NCI-H82 treated with DMSO at 0.1 percent for 48 hours (cell line): ENCODE data around the gene TNS3.

ENCODE experiments used
- DNase-seq: peaks from one replicate; lab custom pipeline; 2025; ENCODE audit not compliant: unreplicated experiment; lab: John Stamatoyannopoulos, UW

Gene TNS3

DNA sequence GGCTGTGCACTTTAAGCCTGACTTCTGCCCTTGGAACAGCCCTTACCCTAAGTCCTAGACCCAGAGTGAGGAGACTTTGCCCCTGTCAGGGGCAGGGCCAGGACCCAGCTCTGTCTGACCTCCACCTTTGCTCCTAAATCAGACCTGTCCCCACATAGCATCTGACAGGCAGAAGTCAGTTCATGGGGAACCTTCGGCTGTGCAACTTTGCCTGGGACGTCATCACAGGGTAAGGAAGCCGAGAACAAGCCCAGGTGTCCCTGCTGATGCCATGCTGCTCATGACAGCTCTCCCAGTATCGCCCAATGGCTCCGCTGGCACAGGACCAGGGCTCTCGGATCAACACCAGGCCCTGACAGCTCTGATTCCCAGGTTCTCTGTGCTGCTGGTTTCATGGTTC is 55.4 kb downstream of the TNS3 start:
- no peak for DNase-seq

DNA sequence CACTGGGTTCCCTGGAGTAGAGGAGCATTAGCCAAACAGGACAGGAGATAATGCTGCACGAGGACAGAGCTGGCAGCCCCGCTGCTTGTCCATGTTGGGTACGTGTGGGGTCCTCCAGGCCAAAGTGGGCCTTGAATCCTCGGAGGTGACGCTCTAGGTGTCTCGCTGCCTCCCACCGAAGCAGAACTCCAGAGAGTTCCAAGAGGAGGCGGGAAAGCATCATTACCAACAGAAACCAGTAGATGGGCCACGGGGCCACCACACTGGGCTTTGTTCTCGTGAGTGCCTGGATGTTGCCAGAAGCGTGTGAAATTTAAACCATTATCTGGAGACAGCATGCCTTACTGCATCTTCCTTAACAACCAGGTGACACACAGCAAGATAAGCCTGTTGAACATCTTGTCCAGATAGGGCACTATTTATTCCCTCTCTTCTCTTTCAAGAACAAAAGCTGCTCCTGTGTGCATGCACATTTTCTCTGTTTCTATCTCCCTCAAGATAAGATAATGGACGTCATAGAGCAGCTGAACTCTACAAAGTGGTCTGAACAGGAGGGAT is 56.8 kb downstream of the TNS3 start:
- no peak for DNase-seq

DNA sequence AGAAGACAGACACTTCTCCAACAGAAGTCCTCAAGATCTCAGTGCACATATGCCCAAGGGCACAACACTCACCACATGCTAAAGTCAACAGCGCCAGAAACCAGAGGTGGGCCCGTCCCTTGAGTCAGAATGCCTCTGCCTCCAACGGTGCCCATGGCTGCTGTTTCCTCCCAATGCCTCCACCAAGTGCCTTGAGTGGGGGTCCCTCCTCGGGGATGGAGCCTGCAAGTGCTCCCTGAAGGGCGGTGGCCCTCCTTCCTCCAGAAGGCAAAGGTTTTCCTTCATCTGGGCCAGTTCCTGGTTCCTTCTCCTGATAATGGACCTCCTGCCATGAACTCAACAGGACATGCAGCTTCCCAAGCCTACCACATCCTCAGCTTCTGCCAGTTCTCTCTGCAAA is 58.5 kb downstream of the TNS3 start:
- no peak for DNase-seq

DNA sequence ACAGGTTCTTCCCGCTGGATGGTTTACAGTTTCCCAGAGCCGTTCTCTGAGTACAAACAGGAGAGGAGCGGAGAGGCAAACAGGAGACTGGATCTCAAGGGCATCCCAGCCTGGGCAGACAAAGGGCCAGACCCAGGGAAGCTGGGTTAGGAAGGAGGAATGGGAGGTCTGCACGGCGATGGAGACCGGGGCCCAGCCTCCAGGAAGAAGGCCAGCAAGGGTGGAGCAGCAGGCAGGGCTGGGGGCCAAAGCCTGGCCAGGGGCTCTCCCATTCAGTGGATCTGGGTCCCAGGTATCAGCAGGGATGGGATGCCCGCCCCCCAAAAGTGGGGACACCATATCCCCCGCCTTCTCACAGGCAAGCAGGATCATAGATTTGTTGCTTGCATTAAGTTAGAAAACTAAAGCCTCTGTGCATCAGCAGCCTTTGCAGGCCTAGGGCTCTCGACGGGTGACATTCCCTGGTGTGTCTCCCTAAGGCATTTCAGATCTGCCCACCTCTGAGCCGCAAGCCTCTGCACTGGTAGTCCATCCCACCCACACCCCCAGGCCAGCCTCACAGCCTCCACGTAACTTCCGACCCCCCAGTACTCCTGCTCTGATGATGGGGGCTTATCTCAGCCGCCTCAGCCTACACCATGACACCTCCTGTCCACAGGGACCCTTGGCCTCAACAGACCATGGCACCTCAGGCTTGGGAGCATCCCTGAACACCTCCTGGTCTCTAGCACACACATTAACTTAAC is 59.9 kb downstream of the TNS3 start:
- no peak for DNase-seq

DNA sequence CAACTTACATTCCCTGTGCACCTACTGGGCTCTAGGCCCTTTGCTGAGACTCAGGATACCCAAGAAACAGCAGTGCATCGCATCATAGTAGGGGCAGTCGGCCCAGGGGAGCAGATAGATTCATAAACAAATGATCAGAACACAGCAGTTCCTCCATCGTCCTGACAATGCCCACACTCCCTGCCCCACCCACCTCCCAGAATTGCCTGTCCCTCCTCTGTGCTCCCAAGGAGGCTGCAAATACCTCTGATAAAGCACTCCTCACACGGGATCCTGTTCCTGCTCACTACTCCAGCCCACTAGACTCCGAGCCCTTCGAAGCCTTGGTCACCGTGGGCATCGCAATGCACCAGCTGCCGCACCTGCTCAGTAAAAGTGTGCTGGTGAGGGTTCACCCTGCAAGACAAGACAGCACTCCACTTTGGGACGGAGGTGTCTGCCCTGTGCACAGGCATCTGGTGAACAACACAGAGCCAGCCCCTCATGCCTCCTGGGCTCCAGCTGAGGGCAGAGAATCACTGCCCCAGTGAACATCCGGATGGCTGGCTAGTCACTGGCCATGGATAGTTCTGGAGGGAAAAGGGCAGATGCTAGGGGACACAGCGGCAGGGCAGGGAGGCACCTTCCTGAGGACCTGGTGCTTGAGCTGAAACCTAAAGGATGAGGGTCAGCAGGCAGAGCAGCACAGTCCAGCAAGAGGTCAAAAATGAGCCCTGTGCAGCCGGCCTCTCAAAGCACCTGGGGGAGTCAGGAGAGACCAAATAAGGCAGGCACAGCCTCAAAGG is 60.7 kb downstream of the TNS3 start:
- DNase-seq: no peak

DNA sequence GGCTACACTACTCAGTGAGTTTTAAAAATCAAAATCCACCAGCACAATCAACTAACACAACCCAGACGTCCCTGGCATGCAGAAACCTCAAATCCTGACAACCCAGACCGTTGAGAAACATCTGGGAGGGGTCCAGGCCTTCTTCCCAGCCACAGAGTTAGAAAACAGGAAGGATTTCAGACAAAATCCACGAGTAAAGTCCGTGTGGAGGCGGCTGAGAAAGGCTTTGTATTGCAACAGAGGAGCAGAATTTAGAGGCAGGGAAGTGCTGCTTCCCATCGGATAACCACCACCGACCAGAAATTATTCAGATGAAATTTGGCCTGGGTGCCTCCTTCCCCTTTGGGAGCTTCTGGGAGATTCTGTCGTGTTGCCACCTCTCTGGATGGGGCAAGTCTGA is 61.5 kb downstream of the TNS3 start:
- DNase-seq: no peak

DNA sequence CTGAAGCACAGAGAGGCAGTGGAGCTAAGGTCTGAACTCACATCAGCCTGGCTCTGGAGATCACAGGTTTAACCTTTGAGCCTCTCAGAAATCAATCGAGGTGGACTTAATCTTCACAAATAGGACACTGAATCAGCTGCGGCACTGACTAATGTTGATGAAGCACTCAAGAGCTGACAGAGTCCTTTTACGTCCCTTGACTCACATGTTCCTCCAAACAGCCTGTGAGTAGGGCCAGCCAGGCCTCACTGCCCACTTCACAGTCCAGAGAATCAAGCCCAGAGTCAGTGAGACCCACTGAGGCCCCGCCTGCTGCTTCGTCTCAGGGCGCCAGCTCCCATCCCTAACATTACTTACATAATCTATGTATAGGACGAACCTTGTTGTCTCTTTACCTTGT is 63.1 kb downstream of the TNS3 start:
- DNase-seq: no peak

DNA sequence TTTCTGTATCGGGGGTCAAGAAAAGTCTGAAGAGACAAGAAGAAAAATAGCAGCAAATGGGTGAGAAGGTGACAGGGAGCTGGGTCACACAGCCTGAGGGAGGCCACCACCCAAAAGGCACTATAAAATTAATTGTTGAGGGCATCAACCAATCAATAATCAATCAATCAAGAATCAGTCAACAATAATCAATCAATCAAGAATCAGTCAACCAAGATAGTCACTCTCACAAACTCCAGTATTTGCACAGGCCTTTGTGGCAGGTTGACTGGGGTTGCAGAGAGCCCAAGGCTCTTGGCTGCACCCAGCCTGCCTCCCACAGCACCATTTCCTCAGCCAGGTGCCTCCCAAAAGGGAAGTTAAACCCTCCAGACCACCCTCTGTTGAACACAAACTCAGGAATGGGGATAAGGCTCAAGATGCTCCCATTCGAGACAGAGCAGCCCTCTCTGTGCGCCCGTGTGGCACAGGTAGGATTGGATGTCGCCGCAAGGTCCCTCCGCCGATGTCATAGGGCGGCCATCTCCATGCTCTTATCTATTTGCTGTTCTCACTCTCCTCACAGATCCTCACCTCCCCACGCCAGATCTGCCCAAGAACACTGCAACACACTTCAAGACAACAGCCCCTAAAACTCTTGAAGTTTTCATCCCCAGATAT is 64.0 kb downstream of the TNS3 start:
- no peak for DNase-seq

DNA sequence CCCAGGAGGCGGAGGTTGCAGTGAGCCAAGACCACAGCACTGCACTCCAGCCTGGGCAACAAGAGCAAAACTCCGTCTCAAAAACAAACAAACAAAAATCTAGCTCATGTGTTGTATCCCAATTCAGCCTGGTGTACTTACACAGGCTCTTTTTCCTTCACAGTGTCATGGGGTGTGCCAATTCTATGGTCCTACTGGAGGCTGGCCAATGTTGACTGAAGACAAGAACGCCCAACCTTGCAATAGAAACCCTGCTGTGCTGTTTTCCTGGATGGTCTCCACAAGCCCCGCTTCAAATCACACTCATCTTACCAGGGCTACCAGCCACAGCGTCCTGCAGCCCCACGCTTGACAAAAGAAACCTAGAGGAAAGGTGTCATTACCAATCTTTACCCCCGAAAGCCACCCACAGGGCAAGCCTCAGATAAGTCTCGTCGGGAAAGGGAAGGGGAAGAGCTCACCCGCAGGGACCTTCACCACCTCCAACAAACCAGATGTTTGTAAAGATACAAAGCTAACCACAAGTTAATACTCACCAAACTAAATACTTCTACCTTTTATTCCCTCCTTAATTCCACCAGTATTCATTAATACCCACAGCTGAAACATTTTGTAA is 64.8 kb downstream of the TNS3 start:
- DNase-seq: no peak

DNA sequence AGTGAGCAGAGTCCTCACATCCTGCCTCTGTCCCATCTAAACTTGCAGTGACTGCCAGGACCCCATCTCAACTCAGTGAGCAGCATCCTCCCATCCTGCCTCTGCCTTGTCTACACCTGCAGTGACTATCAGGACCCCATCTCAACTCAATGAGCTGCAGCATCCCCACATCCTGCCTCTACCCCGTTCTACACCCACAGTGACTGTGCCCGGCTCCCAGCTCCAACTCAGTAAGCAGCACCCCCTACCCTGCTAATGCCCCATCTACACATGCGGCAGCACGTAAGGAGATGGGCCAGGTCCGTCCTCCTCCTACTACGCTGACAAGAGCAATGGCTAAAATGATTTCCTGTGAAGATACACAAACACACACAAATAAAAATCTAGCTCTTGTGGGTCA is 65.5 kb downstream of the TNS3 start:
- DNase-seq: no peak

DNA sequence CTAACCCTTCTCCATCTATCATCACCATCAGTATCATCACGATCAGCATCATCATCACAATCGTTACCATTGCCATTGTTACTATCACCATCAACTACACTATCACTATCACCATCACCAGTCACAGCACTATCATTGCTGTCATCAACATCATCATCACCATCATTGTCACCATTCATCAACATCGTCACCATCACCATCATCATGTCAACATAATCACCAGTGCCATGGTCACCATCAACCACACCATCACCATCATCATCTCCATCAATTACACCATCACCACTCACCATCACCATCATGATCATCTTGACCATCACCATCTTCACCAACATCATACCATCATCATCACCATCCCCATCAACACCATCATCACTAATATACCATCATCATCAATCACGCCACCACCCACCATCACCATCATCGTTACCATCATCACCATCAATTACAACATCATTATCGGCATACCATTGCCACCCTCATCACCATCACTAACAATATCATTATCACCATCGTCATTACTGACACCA is 66.5 kb downstream of the TNS3 start:
- DNase-seq: no peak

DNA sequence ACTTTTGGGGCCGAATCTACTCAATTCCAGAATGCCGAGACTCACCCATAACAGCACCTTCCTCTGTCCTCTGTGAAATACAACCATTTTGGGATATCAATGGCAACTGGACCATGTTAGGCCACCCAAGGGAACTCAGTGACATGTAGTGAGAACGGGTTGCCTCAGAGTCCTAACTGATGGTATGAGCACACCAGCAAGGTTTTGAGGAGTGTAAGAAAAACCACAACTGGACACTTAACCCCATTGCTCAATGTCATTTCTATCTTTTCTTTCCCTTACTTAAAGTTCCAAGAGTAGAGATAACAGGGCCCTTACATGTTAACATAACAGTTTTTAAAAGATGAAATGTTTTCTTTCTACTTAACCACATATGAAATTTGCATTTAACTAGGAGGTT is 67.1 kb downstream of the TNS3 start:
- no peak for DNase-seq

DNA sequence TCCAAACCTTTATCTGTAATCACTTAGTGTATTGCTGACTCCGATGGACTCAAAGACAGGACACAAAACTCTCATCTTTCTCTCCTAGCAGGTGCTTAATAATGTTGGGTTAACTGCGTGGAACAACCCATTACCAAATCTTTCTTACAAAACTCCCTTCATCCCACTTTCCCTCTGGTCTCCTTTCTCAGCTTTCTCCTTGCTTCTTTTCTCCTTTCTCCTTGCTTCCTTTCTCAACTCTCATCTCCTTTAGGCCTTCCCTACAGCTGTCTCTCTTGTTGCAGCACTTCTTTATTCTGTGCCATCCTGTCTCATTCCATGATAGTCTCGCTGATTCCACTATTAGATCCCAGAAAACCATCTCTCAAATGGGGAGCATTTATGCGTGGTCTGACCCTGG is 67.5 kb downstream of the TNS3 start:
- DNase-seq: no peak

DNA sequence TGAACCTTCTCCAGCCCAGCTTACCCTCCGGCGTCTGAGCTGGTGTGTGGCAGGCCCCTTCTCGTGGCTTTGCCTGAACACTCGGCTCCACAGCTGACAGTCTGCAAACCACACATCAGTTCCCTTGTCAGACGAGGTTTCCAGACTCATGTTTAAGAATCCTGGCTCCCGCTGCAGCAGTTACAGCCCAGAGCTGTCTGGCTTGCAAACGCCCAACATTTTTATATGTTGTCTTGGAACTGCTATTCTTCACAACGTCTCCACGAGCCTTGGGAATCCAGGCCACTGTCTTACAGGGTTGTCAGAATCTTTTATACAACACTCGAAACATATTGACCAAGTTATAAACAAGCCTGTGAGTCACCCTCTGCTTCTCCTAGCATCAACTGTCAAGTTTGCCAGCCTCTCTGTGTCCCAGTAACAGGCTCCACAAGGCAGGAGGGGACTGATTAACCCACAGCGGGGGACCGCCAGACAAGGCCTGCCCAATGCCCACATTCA is 68.1 kb downstream of the TNS3 start:
- no peak for DNase-seq

DNA sequence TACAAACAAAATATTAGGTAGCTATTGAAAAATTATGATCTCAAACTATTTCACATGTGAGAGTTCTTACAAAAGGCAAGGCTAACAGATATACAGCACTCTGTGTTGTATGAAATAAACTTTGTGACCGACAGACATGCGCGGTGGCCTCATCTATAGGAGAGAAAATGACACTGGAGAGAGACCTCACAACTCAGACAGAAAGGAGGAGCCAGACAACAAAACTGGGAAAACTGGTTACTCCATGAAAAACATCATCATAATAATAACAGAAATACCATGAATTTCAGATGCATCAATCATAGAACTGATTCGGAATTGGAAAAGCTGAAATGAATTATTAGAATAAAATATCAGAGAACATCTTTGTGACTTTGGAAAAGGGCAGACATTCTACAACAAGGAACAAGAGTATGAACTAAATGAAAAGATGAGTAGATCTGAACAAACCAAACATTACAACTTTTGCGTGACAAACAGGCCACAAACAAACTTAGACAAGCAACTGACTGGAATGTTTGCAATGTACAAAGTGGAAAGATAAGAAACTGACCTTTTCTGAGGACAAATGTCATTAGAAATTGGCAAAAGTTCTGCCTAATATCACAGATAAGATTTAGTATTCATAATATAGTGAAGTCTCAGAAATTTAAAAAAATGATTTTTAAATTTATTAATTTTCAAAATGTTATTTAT is 69.3 kb downstream of the TNS3 start:
- no peak for DNase-seq

DNA sequence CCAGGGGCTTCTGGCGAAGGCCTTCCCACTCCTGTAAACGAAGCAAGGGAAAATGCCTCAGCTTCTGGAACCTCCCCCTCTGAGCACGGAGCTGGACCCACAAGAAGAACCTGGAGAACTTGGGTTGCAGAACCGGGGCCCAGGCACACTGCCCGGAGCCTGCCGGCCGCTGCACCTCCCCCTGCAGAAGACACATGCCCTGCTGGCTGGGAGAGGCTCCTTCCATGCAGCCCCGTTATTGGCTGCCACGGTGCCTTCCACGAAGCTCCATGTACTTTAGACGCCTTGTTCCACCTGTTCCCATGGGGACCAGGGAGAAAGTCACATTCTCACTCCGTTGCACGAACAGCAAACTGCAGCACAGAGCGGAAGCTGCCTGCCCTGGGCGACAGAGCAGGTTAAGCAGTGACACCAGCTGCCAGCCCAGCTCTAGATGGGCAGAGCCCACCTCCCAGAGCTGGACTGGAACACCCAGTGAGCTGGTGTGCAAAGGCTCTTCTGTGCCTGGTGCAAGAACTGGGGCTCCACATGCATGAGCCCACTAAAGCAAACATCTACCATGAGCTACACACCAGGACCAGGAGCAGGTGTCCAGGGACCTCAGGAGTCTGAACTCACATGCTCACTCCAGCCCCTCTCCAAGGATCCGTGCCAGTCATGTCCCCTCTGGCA is 70.1 kb downstream of the TNS3 start:
- DNase-seq: no peak

DNA sequence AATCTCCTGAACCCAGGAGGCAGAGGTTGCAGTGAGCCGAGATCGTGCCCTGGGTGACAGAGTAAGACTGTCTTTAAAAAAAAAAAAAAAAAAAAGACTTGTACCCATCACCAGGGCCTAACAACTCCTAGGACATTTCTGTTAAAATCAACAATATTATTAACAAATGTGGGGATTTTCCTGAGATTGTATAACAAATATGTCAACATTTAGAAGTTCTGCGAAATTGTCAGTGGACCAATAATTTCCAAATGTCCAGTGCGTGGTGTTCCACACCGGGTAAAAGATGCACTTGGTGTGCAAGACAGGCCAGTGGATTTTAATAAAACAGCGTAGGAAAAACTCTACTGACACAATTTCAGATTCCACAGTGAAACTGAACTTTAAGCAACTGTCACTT is 71.1 kb downstream of the TNS3 start:
- DNase-seq: no peak

DNA sequence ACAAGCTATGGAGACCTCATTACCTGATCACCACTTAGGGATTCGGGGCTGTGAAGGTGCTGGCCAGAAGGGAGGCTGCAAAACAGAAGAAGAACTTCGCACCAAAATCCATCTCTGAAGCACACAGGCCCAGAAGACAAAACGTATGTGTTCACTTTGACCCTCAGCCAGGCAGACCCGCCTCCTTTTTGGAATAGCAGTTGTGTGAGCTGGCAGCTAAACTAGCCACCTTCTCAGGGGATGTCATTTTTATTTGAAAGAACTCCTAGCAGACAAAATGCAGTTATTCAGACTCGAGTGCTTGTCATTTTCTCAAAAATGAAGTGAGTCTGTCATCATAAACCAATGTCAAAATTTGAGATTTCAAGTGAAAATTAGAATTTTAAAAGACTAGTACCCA is 71.7 kb downstream of the TNS3 start:
- no peak for DNase-seq

DNA sequence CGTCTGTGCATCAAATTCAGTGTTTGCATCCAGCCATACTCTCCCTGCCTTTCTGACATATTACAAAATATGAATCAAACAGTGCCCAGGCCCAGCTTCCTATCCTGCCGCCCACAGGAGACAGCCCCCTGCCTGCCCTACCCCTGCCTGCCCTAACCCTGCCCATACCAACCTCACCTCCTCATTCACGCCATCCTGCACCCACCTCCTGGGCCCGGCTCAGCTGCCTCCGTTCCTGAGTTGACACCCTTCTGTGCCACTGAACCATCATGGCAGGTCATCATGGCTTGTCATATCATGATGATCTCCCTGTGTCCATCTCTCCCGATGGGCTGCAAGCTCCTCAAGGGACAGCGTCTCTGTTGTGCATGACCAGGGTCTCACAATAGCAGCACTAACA is 72.3 kb downstream of the TNS3 start:
- DNase-seq: no peak
